ENCODE results near the gene CHIC1.
"Not testable (repeated sequence)": the region's sequence is repeated elsewhere in the genome, so short reads cannot be mapped to it uniquely, and the experiment has no call there.

Gene CHIC1

GRCh38 chrX:73581002-73581628 lies 18.1 kb downstream of the CHIC1 start:
- TF ChIP-seq CTCF (IDR thresholded peaks at IDR 0.05; ENCODE audit: low read length) (no peak), EZH2 (IDR thresholded peaks at IDR 0.05; ENCODE audit: borderline replicate concordance, low read length) (no peak)
- Histone ChIP-seq H3K36me3 (ENCODE audit: insufficient read depth, low read length) (no peaks in the 10 kb centered on the region), H3K9ac (ENCODE audit: low read length) (no peak overlapping the region), H3K4me2 (ENCODE audit: low read length) (no peak overlapping the region), H3K4me1 (ENCODE audit: insufficient read depth, low read length, severe bottlenecking) (no peaks in the 10 kb centered on the region), H2AFZ (ENCODE audit: low read length) (no peak overlapping the region), H3K4me3 (ENCODE audit: low read depth, low read length, poor library complexity, severe bottlenecking) (no peak overlapping the region), H3K9me2 (ENCODE audit: low read depth, low read length) (no peaks in the 10 kb centered on the region), H3F3A (ENCODE audit: insufficient read depth, low read length) (no peaks in the 10 kb centered on the region), H3K27me3 (ENCODE audit: insufficient read depth, low read length) (no peaks in the 10 kb centered on the region), H3K27ac (ENCODE audit: low read depth, low read length, poor library complexity, severe bottlenecking) (no peak overlapping the region), H4K20me1 (ENCODE audit: insufficient read depth, low read length) (no peaks in the 10 kb centered on the region), H3K9me3 (ENCODE audit: low read length) (no peaks in the 10 kb centered on the region), H3K79me2 (ENCODE audit: insufficient read depth, low read length) (no peaks in the 10 kb centered on the region)

DNA sequence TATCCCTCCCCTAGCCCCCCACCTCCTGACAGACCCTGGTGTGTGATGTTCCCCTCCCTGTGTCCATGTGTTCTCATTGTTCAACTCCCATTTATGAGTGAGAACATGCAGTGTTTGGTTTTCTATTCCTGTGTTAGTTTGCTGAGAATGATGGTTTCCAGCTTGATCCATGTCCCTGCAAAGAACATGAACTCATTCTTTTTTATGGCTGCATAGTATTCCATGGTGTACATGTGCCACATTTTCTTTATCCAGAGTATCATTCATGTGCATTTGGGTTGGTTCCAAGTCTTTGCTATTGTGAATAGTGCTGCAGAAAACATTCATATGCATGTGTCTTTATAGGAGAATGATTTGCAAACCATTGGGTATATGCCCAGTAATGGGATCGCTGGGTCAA lies 34.8 kb downstream of the CHIC1 start:
- H3K27me3 ChIP-seq (ENCODE audit: insufficient read depth, low read length); H3K9ac ChIP-seq (ENCODE audit: low read length); H3K4me2 ChIP-seq (ENCODE audit: low read length); H3K79me2 ChIP-seq (ENCODE audit: insufficient read depth, low read length); H4K20me1 ChIP-seq (ENCODE audit: insufficient read depth, low read length); H3K9me3 ChIP-seq (ENCODE audit: low read length); H3K36me3 ChIP-seq (ENCODE audit: insufficient read depth, low read length); H3K4me1 ChIP-seq (ENCODE audit: insufficient read depth, low read length, severe bottlenecking); H2AFZ ChIP-seq (ENCODE audit: low read length); H3F3A ChIP-seq (ENCODE audit: insufficient read depth, low read length); H3K4me3 ChIP-seq (ENCODE audit: low read depth, low read length, poor library complexity, severe bottlenecking); H3K9me2 ChIP-seq (ENCODE audit: low read depth, low read length); H3K27ac ChIP-seq (ENCODE audit: low read depth, low read length, poor library complexity, severe bottlenecking): not testable (repeated sequence)

DNA sequence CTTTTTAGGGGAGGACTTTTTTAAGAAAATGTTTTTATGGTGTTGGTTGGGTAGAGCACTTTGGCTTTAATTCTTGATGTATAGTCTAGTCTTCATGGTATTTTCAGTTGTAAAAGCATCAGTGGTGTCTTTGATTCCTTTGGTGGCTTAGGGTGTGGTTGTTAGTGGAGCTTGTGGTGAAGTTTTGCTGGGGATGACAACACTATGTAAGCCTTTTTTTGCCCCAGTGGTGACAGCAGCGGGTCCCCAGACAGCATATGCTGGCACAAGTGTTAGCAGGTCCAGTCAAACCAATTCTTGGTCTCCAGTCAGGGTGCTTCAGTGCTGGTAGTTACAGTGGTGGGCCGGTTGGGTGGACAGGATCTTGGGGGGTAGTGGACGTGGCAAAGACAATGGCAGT lies 52.0 kb downstream of the CHIC1 start:
- H3K27me3 ChIP-seq (ENCODE audit: insufficient read depth, low read length), result no peaks in the 10 kb centered on the region
- H3K9me3 ChIP-seq (ENCODE audit: low read length), result no peaks in the 10 kb centered on the region
- no peaks in the 10 kb centered on the region for H3K9me2 ChIP-seq (ENCODE audit: low read depth, low read length)
- no peaks in the 10 kb centered on the region for H3K36me3 ChIP-seq (ENCODE audit: insufficient read depth, low read length)
- no peaks in the 10 kb centered on the region for H4K20me1 ChIP-seq (ENCODE audit: insufficient read depth, low read length)
- no peak overlapping the region for H3K27ac ChIP-seq (ENCODE audit: low read depth, low read length, poor library complexity, severe bottlenecking)
- no peak overlapping the region for H3K4me2 ChIP-seq (ENCODE audit: low read length)
- no peaks in the 10 kb centered on the region for H3K4me1 ChIP-seq (ENCODE audit: insufficient read depth, low read length, severe bottlenecking)
- H3F3A ChIP-seq (ENCODE audit: insufficient read depth, low read length), result no peaks in the 10 kb centered on the region
- no peaks in the 10 kb centered on the region for H3K79me2 ChIP-seq (ENCODE audit: insufficient read depth, low read length)
- no peak overlapping the region for H2AFZ ChIP-seq (ENCODE audit: low read length)
- H3K4me3 ChIP-seq (ENCODE audit: low read depth, low read length, poor library complexity, severe bottlenecking), result no peak overlapping the region
- TF ChIP-seq EZH2 (IDR thresholded peaks at IDR 0.05; ENCODE audit: borderline replicate concordance, low read length) (no peak), CTCF (IDR thresholded peaks at IDR 0.05; ENCODE audit: low read length) (no peak)
- no peak overlapping the region for H3K9ac ChIP-seq (ENCODE audit: low read length)

- H3K9ac ChIP-seq (ENCODE audit: low read length); H3K9me2 ChIP-seq (ENCODE audit: low read depth, low read length); H3F3A ChIP-seq (ENCODE audit: insufficient read depth, low read length); H3K27ac ChIP-seq (ENCODE audit: low read depth, low read length, poor library complexity, severe bottlenecking); H3K4me2 ChIP-seq (ENCODE audit: low read length); H3K4me1 ChIP-seq (ENCODE audit: insufficient read depth, low read length, severe bottlenecking); H2AFZ ChIP-seq (ENCODE audit: low read length); H3K4me3 ChIP-seq (ENCODE audit: low read depth, low read length, poor library complexity, severe bottlenecking); H3K36me3 ChIP-seq (ENCODE audit: insufficient read depth, low read length); H3K79me2 ChIP-seq (ENCODE audit: insufficient read depth, low read length); H4K20me1 ChIP-seq (ENCODE audit: insufficient read depth, low read length); H3K9me3 ChIP-seq (ENCODE audit: low read length); H3K27me3 ChIP-seq (ENCODE audit: insufficient read depth, low read length): not testable (repeated sequence)
Measured at GRCh38 chrX:73641669-73642068, 78.7 kb downstream of the CHIC1 start.

All from OCI-LY1 (cell line).